ENCODE data around the gene SNORC.

- no peak for TF ChIP-seq CTCF (conservative IDR thresholded peaks at IDR 0.05)
- TF ChIP-seq ZFX (IDR thresholded peaks at IDR 0.05), result no peak
Observed at GRCh38 chr2:232897598-232898408, 27.7 kb downstream of the SNORC start.
